Uterus (tissue), 4 donors: ENCODE results near the gene SKAP2. TPM values are rescaled to one million over a fixed set of nuclear protein-coding genes. Genes with fewer than 3 reads are reported as not detected.

Source experiments
- DNase-seq, 2 donors: peaks; one replicate each; pipeline ENCODE4 v3.0.0-alpha.2; 2019 to 2020
- H3K27ac ChIP-seq, 2 donors: fragments of 200-600 bp; sonication (generic); 1 replicate in 1 of 2; 2 replicates in 1 of 2; pipeline ENCODE4 v1.5.1; 2016 to 2018
- H3K27me3 ChIP-seq, 2 donors: fragments of 200-600 bp; sonication (generic); one replicate each; pipeline ENCODE4 v1.5.1; 2018 to 2019; ENCODE audit warnings: control low read depth in 1 of 2
- H3K36me3 ChIP-seq, 2 donors: fragments of 200-600 bp; sonication (generic); one replicate each; pipeline ENCODE4 v1.5.1; 2019; ENCODE audit warnings: control low read depth in 1 of 2
- H3K4me1 ChIP-seq, 2 donors: fragments of 200-600 bp; sonication (generic); one replicate each; pipeline ENCODE4 v1.5.1; 2018 to 2019; ENCODE audit warnings: control low read depth in 1 of 2
- H3K4me3 ChIP-seq, 2 donors: fragments of 200-600 bp; sonication (generic); 1 replicate in 1 of 2; 2 replicates in 1 of 2; pipeline ENCODE4 v1.5.1; 2018 to 2019; ENCODE audit warnings: mild to moderate bottlenecking in 1 of 2
- H3K9me3 ChIP-seq, 2 donors: fragments of 200-600 bp; sonication (generic); one replicate each; pipeline ENCODE4 v1.5.1; 2019; ENCODE audit warnings: control low read depth in 1 of 2
- POLR2A ChIP-seq, 2 donors: fragments of 450-650 bp; IDR thresholded peaks; one replicate each; pipeline ENCODE4 v1.6.1; 2016; ENCODE audit warnings: antibody characterized with exemption in 2 of 2, mild to moderate bottlenecking in 1 of 2, moderate library complexity in 1 of 2
- intact Hi-C: fragments of 100-400 bp; cut with DNase I; formaldehyde crosslinking; loops from one replicate; pipeline ENCODE4 v1.15.1; 2023; ENCODE audit warnings: low total_unique reads
- total RNA-seq, 4 donors: library from RNA; depleted of rRNA in 3 of 4; stranded (reverse); fragments of >200 nt in 3 of 4; gene quantifications; one replicate each; pipeline versions ENCODE4 v1.1.0 to v1.2.4, GENCODE V29; 2014 to 2023
- TF ChIP-seq, protein P1 (sequence below), 4 experiments: fragments of 200-600 bp in 2 of 4; fragments of 450-650 bp in 2 of 4; sonication (generic) in 2 of 4; IDR thresholded peaks; one replicate each; pipeline ENCODE4 v1.5.1; 2016 to 2019; ENCODE audit warnings: antibody characterized with exemption in 4 of 4, mild to moderate bottlenecking in 2 of 4, moderate library complexity in 1 of 4
- donor health status: DM: yes; HTN: yes; CAD: no.

SKAP2 gene
- total RNA-seq, 4 donors from 2014 or later: 3.3 to 50.6 (median 12.6) TPM

DNA sequence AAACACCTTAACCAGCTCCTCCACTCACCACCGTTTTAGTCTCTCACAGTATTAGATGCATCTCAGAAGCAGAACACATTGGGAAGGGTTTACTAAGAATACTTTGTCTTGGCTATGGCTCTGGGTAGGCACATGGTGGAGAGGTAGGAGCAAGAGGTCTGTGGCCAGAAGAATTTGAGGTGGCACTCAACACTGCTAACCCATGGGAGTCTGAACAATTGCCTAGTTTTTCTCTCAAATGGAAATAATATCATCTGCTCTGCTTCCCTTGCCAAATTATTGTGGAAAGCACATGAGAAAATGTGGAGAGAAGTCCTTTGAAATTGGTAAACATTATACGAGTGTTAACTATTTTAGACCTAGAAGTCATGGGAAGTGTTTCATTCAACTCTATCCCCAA, 214.3 kb downstream of the SKAP2 start:
- Histone ChIP-seq H3K9me3 (no peaks in the 10 kb centered on the region), H3K27me3 (no peaks in the 10 kb centered on the region), H3K36me3 (no peaks in the 10 kb centered on the region), H3K4me3 (no peak overlapping the region), H3K27ac (no peak overlapping the region), H3K4me1 (no peaks in the 10 kb centered on the region)
- DNase-seq: no peak
- TF ChIP-seq, protein P1, sequence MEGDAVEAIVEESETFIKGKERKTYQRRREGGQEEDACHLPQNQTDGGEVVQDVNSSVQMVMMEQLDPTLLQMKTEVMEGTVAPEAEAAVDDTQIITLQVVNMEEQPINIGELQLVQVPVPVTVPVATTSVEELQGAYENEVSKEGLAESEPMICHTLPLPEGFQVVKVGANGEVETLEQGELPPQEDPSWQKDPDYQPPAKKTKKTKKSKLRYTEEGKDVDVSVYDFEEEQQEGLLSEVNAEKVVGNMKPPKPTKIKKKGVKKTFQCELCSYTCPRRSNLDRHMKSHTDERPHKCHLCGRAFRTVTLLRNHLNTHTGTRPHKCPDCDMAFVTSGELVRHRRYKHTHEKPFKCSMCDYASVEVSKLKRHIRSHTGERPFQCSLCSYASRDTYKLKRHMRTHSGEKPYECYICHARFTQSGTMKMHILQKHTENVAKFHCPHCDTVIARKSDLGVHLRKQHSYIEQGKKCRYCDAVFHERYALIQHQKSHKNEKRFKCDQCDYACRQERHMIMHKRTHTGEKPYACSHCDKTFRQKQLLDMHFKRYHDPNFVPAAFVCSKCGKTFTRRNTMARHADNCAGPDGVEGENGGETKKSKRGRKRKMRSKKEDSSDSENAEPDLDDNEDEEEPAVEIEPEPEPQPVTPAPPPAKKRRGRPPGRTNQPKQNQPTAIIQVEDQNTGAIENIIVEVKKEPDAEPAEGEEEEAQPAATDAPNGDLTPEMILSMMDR (IDR thresholded peaks at IDR 0.05): no peak
- TF ChIP-seq POLR2A (IDR thresholded peaks at IDR 0.05): no peak
- intact Hi-C loops: no loop called here

GRCh38 chr7:26649388-26649787, 215.0 kb downstream of the SKAP2 start:
- Histone ChIP-seq H3K4me1 (no peaks in the 10 kb centered on the region), H3K27me3 (no peaks in the 10 kb centered on the region), H3K4me3 (no peak overlapping the region), H3K36me3 (no peaks in the 10 kb centered on the region), H3K9me3 (no peaks in the 10 kb centered on the region), H3K27ac (no peak overlapping the region)
- no peak for DNase-seq
- TF ChIP-seq, protein P1 (IDR thresholded peaks at IDR 0.05): no peak
- no peak for TF ChIP-seq POLR2A (IDR thresholded peaks at IDR 0.05)
- intact Hi-C loops: no loop called here

DNA sequence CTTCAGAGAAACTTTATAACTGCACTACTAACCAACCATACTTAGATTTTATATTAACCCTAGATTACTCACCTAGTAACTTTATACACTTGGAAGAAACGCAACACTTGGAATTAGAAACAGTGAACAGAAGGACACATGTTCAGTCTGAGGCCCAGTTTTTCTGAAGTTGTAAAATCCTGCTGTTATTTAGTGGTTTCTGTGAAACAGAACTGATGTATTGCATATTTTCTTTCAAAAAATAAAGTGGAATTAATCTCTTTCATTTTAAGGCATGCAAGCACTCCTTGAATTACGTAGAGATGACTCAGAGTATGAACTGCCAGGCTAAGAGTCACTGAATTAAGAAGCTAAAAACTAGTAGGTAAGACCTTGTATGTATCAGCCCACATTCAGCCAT, 215.8 kb downstream of the SKAP2 start:
- Histone ChIP-seq H3K27ac (no peak overlapping the region), H3K4me3 (no peak overlapping the region), H3K4me1 (no peaks in the 10 kb centered on the region), H3K9me3 (no peaks in the 10 kb centered on the region), H3K27me3 (no peaks in the 10 kb centered on the region), H3K36me3 (no peaks in the 10 kb centered on the region)
- intact Hi-C loops: no loop called here
- no peak for DNase-seq
- TF ChIP-seq, protein P1 (IDR thresholded peaks at IDR 0.05): no peak
- TF ChIP-seq POLR2A (IDR thresholded peaks at IDR 0.05): no peak

GRCh38 chr7:26646336-26647048, 217.9 kb downstream of the SKAP2 start:
- no peak for DNase-seq
- no peak overlapping the region for H3K4me3 ChIP-seq
- intact Hi-C loops: no loop called here
- no peaks in the 10 kb centered on the region for H3K9me3 ChIP-seq
- H3K4me1 ChIP-seq: no peaks in the 10 kb centered on the region
- TF ChIP-seq, protein P1 (IDR thresholded peaks at IDR 0.05): no peak
- TF ChIP-seq POLR2A (IDR thresholded peaks at IDR 0.05): no peak
- H3K27me3 ChIP-seq: no peaks in the 10 kb centered on the region
- no peaks in the 10 kb centered on the region for H3K36me3 ChIP-seq
- H3K27ac ChIP-seq: no peak overlapping the region

DNA sequence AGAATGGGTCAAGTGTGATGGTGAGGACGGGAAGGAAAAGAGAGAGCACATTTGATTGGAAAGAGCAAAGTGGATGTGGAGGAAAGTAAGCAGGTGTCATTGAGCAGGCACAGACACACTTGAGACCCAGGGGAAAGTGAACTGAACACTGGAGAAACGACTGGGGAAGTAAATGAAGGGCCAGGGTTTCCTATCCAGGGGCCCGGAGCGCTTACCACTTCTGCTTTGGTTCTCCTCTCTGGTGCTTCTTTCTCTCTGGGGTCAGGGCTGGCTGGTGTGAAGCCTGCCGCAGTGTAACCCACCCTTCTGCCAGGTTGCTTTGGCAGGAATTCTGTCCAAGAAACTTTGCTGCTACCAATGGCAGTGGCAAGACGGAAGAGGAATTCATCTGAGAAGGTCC, 219.3 kb downstream of the SKAP2 start:
- Histone ChIP-seq H3K27me3 (no peaks in the 10 kb centered on the region), H3K9me3 (no peaks in the 10 kb centered on the region), H3K4me1 (no peaks in the 10 kb centered on the region), H3K36me3 (no peaks in the 10 kb centered on the region), H3K4me3 (no peak overlapping the region), H3K27ac (no peak overlapping the region)
- TF ChIP-seq, protein P1 (IDR thresholded peaks at IDR 0.05): no peak
- TF ChIP-seq POLR2A (IDR thresholded peaks at IDR 0.05): no peak
- no peak for DNase-seq
- intact Hi-C loops: no loop called here
